IPS-20b (cell line): ENCODE data around the gene GPR6.

Experiments
- H3K27ac ChIP-seq: one replicate; pipeline ENCODE4 v1.5.1; 2013; ENCODE audit warnings: low read length
- H3K27me3 ChIP-seq: 2 replicates; pipeline ENCODE4 v1.6.1; 2013; ENCODE audit warnings: mild to moderate bottlenecking, low read length, inconsistent platforms; ENCODE audit not compliant: insufficient read depth
- H3K36me3 ChIP-seq: 2 replicates; pipeline ENCODE4 v1.6.1; 2013; ENCODE audit warnings: low read depth, mild to moderate bottlenecking, inconsistent platforms, low read length, moderate library complexity; ENCODE audit not compliant: insufficient read depth
- H3K4me1 ChIP-seq: 2 replicates; pipeline ENCODE4 v1.6.1; 2013; ENCODE audit warnings: mild to moderate bottlenecking, control low read depth, inconsistent platforms, low read length, moderate library complexity; ENCODE audit not compliant: insufficient read depth
- H3K4me3 ChIP-seq: 2 replicates; pipeline ENCODE4 v1.5.1; 2013; ENCODE audit warnings: mild to moderate bottlenecking, low read length, inconsistent platforms
- H3K9ac ChIP-seq: 2 replicates; pipeline ENCODE4 v1.6.1; 2013; ENCODE audit warnings: low read depth, mild to moderate bottlenecking, inconsistent platforms, low read length, moderate library complexity
- H3K9me3 ChIP-seq: 2 replicates; pipeline ENCODE4 v1.6.1; 2013; ENCODE audit warnings: mild to moderate bottlenecking, low read depth, low read length, inconsistent platforms; ENCODE audit not compliant: insufficient read depth

GPR6 gene

GRCh38 chr6:109978174-109979032 lies at the start of gene GPR6:
Gene GPR6 (plus strand): TSS chr6:109978311. CDS start chr6:109979113, 802 bp downstream.
- no peaks in the 10 kb centered on the region for H3K36me3 ChIP-seq
- H3K9ac ChIP-seq = no peak within 1 kb of the TSS
- peak within 1 kb of the TSS; percentile 78 for H3K4me3 ChIP-seq
- H3K4me1 ChIP-seq = no peaks in the 10 kb centered on the region
- H3K27ac ChIP-seq = no peak within 1 kb of the TSS
- no peaks in the 10 kb centered on the region for H3K9me3 ChIP-seq
- peaks cover 69% of the 10 kb centered on the region for H3K27me3 ChIP-seq

- no peak overlapping the region for H3K4me3 ChIP-seq
- H3K9me3 ChIP-seq = no peaks in the 10 kb centered on the region
- H3K9ac ChIP-seq = no peak overlapping the region
- H3K27ac ChIP-seq = no peak overlapping the region
- no peaks in the 10 kb centered on the region for H3K4me1 ChIP-seq
- H3K27me3 ChIP-seq = no peaks in the 10 kb centered on the region
- no peaks in the 10 kb centered on the region for H3K36me3 ChIP-seq
These were observed 43.8 kb upstream of the GPR6 start for GRCh38 chr6:109934293-109934692.

DNA sequence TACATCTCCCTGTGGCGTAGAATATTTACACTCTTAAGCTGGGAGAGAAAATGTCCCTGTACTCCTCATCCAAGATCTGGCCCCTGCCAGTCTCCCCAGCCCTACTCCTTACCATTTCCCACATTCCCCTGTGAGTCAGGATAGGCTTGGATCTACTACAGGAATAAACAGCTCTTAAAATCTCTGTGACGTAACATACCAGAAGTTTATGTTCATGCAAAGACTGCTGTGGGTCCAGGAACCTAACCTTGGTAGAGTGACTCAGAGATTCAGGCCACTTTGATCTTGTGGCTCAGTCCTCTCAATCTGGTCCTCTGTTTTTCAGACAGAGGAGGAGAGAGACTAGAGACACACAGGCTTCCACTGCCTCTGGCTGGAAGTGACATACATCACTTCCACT lies 38.5 kb upstream of the GPR6 start:
- no peak overlapping the region for H3K27ac ChIP-seq
- peaks cover 19% of the 10 kb centered on the region; the same call in 1 of the 2 replicates for H3K4me1 ChIP-seq

DNA sequence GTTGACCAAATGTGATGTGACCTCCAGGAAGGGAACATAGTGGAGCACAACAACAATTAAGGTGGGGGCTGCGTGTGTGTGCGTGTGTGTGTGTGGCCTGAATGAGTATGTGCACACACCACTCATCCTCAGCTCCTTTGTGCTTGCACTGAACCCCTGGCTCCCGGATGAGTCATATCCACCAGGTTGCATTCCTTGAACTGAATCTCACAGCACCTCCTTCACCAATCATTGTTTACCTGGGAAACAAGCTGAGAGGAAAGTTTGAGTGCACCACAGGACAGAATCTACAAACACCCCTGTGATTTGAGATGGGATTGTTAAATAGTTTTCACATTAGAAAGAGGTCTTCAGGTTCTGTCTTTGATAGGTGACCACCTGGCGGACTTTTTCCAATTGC lies 33.7 kb upstream of the GPR6 start:
- Histone ChIP-seq H3K36me3 (no peaks in the 10 kb centered on the region), H3K9ac (peak overlapping the region; percentile 60; the same call in 1 of the 2 replicates), H3K4me3 (peak overlapping the region; percentile 53; the same call in 1 of the 2 replicates), H3K27ac (peak overlapping the region; percentile 26), H3K27me3 (no peaks in the 10 kb centered on the region; the same call in 1 of the 2 replicates), H3K4me1 (peaks cover 34% of the 10 kb centered on the region), H3K9me3 (no peaks in the 10 kb centered on the region)

More for the DNA sequence above, 38.5 kb upstream of the GPR6 start:
- no peak overlapping the region for H3K9ac ChIP-seq
- H3K9me3 ChIP-seq = no peaks in the 10 kb centered on the region
- no peaks in the 10 kb centered on the region for H3K36me3 ChIP-seq
- no peak overlapping the region for H3K4me3 ChIP-seq
- no peaks in the 10 kb centered on the region; the same call in 1 of the 2 replicates for H3K27me3 ChIP-seq

DNA sequence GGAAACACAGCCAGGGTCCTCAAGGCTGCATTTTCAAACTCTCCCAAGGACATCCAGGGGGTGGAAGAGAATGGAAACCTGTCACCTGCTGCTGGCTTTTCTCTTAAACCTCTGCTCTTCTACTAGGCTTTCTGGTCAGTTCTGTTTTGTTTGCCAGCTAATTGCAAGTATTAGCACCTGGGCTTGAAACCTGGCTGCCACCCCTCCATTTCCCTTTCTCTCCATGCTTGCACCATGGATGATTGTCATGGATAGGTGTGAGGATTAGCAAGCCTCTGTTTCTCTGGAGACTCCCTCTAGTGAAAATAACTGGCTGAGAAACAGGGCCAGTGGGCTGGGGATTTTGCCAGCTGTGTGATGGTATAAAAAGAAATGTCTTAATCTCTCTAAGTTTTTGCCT lies 33.0 kb upstream of the GPR6 start:
- peaks cover 34% of the 10 kb centered on the region for H3K4me1 ChIP-seq
- H3K27ac ChIP-seq = no peak overlapping the region
- peak overlapping the region; percentile 53; the same call in 1 of the 2 replicates for H3K4me3 ChIP-seq

GRCh38 chr6:109946979-109947378 lies 31.1 kb upstream of the GPR6 start:
- Histone ChIP-seq H3K9ac (no peak overlapping the region), H3K4me3 (no peak overlapping the region), H3K36me3 (no peaks in the 10 kb centered on the region), H3K4me1 (peaks cover 34% of the 10 kb centered on the region), H3K27me3 (no peaks in the 10 kb centered on the region; the same call in 1 of the 2 replicates), H3K9me3 (no peaks in the 10 kb centered on the region), H3K27ac (no peak overlapping the region)

More for the DNA sequence above, 33.0 kb upstream of the GPR6 start:
- Histone ChIP-seq H3K27me3 (no peaks in the 10 kb centered on the region; the same call in 1 of the 2 replicates), H3K9me3 (no peaks in the 10 kb centered on the region), H3K9ac (peak overlapping the region; percentile 32; the same call in 1 of the 2 replicates), H3K36me3 (no peaks in the 10 kb centered on the region)

DNA sequence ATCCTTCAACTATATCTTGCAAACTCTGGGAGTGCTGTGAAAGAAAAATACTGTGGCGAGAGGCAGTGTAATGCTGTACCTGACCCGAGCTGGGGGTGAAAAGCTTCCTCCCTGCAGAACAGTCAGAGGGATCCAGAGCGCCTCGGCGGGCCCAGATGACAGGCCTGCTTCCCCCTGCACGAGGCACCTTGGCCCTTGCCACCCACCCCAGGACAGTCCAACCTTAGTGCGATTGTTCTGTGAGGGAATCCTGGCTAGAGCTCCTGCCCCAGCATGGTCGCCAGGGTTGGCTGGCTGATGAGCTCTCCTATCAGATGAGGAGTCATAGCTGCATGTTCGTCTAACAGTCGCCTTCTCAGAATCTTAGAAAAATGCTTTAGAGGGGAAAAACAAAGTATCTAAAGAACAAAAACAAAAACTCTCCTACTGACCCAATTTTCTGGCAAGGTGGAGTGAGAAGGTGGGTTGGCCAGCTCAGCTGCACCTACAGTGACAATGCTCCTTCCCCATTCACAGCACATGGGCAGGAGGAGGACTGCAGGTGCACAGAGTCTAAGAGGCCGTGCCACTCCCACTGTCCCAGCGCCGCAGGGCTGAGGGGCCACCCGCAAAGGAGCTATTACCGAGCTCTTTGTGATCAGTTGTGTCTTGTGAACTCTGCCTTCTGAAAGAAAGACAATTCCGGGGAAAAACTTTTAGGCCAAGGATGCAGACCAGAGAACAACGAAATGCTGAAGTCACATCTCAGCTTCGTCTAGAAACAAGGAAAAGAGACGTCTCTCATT lies 28.6 kb upstream of the GPR6 start:
- Histone ChIP-seq H3K27ac (no peak overlapping the region), H3K36me3 (no peaks in the 10 kb centered on the region), H3K9ac (no peak overlapping the region), H3K4me1 (peaks cover 15% of the 10 kb centered on the region), H3K4me3 (no peak overlapping the region), H3K9me3 (no peaks in the 10 kb centered on the region), H3K27me3 (no peaks in the 10 kb centered on the region)

DNA sequence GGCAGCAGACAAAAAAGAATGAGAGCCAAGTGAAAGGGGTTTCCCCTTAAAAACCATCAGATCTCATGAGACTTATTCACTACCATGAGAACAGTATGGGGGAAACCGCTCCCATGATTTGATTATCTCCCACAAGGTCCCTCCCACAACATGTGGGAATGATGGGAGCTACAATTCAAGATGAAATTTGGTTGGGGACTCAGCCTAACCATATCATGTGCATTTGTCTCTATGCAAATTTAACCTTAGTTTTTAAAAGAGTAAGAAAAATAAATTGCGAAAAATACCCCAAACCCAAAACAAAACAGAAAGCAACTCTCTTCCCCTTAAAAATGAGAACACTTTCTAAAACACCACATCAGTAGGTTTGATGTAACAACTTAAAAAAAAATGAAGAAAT lies 22.6 kb upstream of the GPR6 start:
- Histone ChIP-seq H3K4me1 (no peaks in the 10 kb centered on the region), H3K4me3 (no peak overlapping the region), H3K9ac (no peak overlapping the region), H3K36me3 (no peaks in the 10 kb centered on the region), H3K9me3 (no peaks in the 10 kb centered on the region), H3K27me3 (no peaks in the 10 kb centered on the region), H3K27ac (no peak overlapping the region)

- Histone ChIP-seq H3K4me1 (no peaks in the 10 kb centered on the region), H3K36me3 (no peaks in the 10 kb centered on the region), H3K27ac (no peak overlapping the region), H3K9ac (no peak overlapping the region), H3K4me3 (no peak overlapping the region), H3K9me3 (peaks cover 3% of the 10 kb centered on the region; the same call in 1 of the 2 replicates), H3K27me3 (no peaks in the 10 kb centered on the region)
These were observed 19.5 kb upstream of the GPR6 start for GRCh38 chr6:109958626-109959025.

DNA sequence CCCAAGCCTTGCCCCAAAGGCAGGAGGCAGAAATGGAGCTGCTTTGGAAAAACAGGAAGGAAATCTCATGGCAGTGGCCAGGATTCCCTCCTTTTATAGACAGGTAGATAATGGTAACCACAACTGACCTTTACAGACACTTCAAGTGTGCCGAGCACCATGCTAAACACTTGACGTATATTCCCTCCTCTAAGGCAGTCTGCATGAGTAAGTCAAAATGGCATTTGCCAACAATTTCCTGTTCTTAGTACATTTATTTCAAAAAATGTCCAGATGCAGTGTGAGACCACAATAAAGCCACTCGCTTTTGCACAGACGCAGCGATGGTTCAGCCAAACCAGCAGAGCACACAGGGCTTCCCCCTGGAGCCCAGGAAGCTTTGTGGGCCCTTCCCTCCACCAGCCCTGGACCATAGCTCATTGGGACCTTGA lies 16.5 kb upstream of the GPR6 start:
- Histone ChIP-seq H3K27ac (no peak overlapping the region), H3K9ac (no peak overlapping the region)

DNA sequence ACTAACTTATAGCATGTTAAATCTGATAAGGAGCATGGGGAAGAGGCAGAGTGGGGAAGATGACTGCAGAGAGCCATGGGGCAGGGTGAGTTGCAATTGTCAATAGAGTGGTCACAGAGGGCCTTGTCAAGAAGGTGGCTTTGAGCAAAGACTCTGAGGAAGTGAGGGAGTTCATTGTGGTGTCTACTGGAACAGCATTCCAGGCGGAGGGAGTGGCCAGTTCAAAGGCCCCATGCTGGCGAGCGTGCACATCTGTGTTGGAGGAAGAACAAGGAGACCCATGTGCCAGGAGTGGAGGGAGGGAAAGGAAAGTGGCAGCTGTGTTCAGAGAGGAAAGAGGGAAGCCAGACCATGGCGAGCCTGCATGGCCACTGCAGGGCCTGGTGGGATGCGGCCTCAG lies 15.8 kb upstream of the GPR6 start:
- Histone ChIP-seq H3K27me3 (no peaks in the 10 kb centered on the region), H3K27ac (no peak overlapping the region), H3K4me1 (no peaks in the 10 kb centered on the region), H3K36me3 (no peaks in the 10 kb centered on the region), H3K4me3 (no peak overlapping the region), H3K9me3 (peaks cover 8% of the 10 kb centered on the region; the same call in 1 of the 2 replicates), H3K9ac (no peak overlapping the region)

More for the DNA sequence above, 16.5 kb upstream of the GPR6 start:
- Histone ChIP-seq H3K36me3 (no peaks in the 10 kb centered on the region), H3K9me3 (peaks cover 8% of the 10 kb centered on the region; the same call in 1 of the 2 replicates), H3K4me3 (no peak overlapping the region), H3K4me1 (no peaks in the 10 kb centered on the region), H3K27me3 (no peaks in the 10 kb centered on the region)
